ENCODE measurements around the gene FLAD1.

DNA sequence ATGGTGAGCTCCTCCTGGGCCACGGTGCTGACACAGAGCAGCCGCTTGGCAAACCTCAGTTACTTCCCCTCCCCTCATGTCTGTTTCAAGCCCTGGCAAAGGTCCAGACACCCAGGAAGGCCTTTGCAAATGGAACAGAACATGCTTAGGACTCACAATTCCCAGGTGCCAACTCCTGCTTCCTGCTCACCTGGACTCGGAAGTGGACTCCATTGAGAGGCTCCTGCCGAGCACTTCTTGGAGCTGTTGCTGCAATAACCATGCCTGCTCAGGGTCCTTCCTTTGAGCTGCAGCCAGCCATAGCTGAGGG, 39.7 kb downstream of the FLAD1 start:
- TF ChIP-seq, protein P1, sequence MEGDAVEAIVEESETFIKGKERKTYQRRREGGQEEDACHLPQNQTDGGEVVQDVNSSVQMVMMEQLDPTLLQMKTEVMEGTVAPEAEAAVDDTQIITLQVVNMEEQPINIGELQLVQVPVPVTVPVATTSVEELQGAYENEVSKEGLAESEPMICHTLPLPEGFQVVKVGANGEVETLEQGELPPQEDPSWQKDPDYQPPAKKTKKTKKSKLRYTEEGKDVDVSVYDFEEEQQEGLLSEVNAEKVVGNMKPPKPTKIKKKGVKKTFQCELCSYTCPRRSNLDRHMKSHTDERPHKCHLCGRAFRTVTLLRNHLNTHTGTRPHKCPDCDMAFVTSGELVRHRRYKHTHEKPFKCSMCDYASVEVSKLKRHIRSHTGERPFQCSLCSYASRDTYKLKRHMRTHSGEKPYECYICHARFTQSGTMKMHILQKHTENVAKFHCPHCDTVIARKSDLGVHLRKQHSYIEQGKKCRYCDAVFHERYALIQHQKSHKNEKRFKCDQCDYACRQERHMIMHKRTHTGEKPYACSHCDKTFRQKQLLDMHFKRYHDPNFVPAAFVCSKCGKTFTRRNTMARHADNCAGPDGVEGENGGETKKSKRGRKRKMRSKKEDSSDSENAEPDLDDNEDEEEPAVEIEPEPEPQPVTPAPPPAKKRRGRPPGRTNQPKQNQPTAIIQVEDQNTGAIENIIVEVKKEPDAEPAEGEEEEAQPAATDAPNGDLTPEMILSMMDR (IDR thresholded peaks at IDR 0.05) = no peak
- TF ChIP-seq POLR2AphosphoS5 (IDR thresholded peaks at IDR 0.05) (no peak), POLR2A (IDR thresholded peaks at IDR 0.05) (no peak)

Measured in gastroesophageal sphincter (tissue), 3 donors.